Erythroblast (primary cell): ENCODE data around the gene ZNF774.

Experiments used
- GATA1 ChIP-seq: IDR thresholded peaks from 2 replicates; pipeline ENCODE4 v1.6.1; 2011; ENCODE audit warnings: low read depth, mild to moderate bottlenecking, control low read depth, low read length, moderate library complexity
- POLR2A ChIP-seq: IDR thresholded peaks from 2 replicates; pipeline ENCODE4 v1.6.1; 2011; ENCODE audit warnings: mild to moderate bottlenecking, low read length

DNA sequence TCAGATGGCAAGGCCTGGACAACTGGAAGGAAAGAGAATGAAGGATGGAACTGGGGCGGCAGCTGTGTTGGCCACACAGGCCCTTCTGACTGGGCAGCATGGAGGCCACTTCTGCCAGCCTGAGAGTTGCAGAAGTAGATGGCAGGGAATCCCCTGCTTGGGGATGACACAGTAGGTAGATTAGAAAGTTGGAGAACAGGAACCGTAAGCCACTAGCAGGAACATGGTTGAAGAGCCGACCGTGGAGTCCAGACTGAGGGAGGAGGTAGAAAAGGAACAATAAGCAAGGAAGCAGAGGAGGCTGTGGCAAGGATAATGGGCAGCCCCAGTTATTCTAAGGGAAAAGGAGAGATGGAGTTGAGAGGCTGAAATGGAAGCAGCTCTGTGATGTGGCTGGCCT is 26.4 kb upstream of the ZNF774 start:
- TF ChIP-seq POLR2A = no peak
- TF ChIP-seq GATA1 = no peak
